HG03045 (cell line): ENCODE measurements around the gene KRTAP3-3.
"Not testable (repeated sequence)": the region's sequence is repeated elsewhere in the genome, so short reads cannot be mapped to it uniquely, and the experiment has no call there.

Experiments used
- ATAC-seq: cut with Tn5 transposase; IDR thresholded peaks from one replicate; pipeline ENCODE4 v1.9.1; 2021; ENCODE audit warnings: mild to moderate bottlenecking, moderate library complexity; ENCODE audit not compliant: unreplicated experiment

Gene KRTAP3-3

GRCh38 chr17:41008811-41009210 is 14.8 kb upstream of the KRTAP3-3 start, which contains the start of gene KRTAP3-1:
Gene KRTAP3-1 (minus strand): TSS chr17:41009128. CDS start chr17:41009074, 54 bp downstream.
- no peak for ATAC-seq

GRCh38 chr17:41004397-41004796 is 10.4 kb upstream of the KRTAP3-3 start:
- no peak for ATAC-seq

DNA sequence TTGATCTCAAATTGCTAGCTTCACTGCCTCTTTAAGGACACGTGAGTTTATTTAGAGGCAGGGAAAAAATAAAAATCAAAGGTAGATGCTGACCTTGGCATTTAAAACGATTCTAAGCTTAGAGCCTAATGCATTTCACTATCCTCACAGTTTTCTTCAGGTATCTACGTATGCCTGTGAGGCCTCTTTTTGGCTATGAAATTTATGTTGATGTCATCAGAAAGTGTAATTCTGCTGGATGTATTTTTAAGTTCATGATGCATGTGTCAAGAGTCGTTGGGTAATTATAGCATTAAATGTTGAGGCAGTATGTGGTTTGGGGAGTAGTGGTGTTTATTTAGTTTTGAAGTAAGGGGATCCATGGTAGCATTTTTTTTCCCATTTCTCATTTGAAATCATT is 10.0 kb upstream of the KRTAP3-3 start:
- no peak for ATAC-seq

DNA sequence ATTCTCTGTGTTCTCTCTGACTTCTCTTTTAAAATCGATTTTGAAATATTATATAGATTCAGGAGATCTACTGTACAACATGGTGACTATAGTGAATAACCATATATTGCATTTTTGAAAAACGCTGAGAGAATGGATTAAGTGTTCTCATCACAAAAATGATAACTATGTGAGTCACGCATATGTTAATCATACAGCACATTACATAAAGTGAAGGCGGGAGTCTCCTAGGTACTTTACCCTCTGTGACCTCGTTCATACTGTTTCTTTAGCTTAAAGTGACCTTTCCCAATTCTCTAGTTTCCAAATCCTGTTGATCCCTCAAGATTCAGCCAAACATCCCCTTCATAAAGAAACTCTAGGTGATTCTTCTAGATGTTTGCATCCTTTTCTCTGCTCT is 8.8 kb upstream of the KRTAP3-3 start:
- ATAC-seq: no peak

GRCh38 chr17:41001795-41002194 is 7.8 kb upstream of the KRTAP3-3 start:
- no peak for ATAC-seq

DNA sequence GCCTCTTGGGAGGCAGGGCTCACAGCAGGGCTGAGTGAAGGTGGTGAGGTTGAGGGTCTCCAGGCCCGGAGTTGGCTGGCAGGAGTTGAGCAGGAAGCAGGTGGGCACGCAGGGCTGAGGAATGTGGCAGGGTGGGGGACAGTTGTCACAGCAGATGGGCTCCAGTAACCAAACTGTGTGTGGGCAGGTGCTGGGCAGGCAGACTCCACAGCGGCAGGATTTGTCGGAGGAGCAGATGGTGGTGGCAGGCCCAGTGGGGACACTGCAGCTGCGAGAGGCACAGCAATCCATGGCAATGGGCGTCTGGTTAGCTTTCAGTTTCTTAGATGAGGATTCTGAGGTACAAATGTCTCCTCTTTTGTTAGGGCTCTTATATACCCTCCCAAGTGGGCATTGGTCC is 5.6 kb upstream of the KRTAP3-3 start, which contains the start of gene KRTAP3-2:
TSS of gene KRTAP3-2 (minus strand) at position 344 of the 400 bp plus-strand sequence. CDS start at position 291, 53 bp downstream.
- not testable (repeated sequence) for ATAC-seq

DNA sequence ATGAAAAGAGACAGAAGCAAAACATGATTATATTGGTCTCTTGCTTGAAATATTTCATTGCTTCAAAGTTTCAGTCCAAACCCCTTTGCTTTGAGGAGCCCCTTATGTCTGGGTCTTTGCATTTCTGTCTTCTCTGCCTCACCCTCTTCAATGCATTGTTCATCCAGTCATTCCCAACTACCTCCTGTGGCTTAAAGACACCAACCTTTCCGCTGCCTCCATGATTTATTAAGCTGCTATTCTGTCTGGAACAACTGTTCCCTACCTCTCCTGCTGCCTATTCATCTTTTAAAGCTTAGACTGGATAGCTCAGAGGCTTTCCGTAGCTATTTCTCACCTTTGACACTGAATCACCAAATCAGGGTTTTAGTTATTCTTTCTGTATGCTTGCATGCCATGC is 3.4 kb upstream of the KRTAP3-3 start:
- no peak for ATAC-seq

DNA sequence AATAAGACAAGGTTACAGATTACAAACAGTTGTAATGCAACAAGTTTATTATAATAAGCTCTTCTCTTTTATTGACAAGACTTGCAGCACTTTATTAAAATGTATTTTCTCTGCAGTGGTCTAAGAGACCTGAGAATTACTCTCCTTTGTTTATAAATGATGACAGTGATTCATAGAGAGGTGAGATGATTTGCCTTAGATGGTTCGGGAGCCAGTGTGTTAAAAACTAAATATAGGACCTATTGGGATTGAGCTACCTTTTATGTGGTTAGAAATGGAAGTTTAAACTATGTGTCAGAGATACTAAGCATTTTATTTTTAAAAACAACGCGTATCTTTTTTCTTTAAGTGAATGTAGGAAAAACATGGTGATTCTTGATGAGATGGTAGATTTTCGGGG is 2.9 kb upstream of the KRTAP3-3 start:
- ATAC-seq: no peak

GRCh38 chr17:40995116-40995515 is 1.2 kb upstream of the KRTAP3-3 start:
- ATAC-seq: no peak

DNA sequence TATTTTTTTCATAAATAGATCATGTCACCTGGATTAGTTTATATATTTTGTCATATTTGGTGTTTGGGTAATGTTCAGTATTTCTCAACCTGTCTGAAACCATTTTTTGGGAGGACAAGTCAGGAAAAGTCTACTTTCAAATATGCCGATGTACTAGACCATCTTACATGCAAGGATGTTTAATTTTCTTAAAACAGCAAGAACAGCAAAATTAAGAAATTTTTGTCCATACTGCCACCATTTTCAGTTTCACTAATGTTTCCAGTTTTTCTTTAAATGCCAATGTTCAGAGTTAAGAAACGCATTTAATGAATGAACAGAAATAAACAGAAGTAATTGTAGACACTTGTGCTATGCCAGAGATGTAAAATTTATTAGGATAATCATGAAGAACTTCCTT is 880 bp downstream of the KRTAP3-3 start:
- no peak for ATAC-seq

- no peak for ATAC-seq
Observed at GRCh38 chr17:40992666-40993065, 1.3 kb downstream of the KRTAP3-3 start.

- no peak for ATAC-seq
Observed at GRCh38 chr17:40986920-40987319, 7.0 kb downstream of the KRTAP3-3 start.

DNA sequence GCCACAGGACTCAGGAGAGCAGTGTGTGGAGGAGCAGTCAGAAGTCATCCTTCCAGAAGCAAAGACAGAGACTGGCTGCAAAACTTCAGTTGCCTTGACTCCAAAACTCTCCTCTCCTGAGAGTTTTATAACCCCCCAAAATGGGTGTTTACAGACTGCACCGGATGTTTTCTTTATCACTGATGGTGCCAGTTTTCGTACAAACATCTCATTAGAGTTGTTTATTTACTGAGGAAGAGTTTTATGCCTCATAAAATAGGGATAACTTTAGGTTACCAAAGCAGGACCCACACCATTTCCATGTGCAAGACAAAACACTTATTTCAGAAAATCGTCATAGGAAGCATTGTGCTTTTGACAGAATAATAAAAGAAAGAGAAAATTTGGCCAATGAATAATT is 9.7 kb downstream of the KRTAP3-3 start, which contains the start of gene KRT40:
TSS of gene KRT40 (minus strand) at position 101 of the 400 bp plus-strand sequence. CDS start at position 48, 53 bp downstream.
- ATAC-seq: no peak

DNA sequence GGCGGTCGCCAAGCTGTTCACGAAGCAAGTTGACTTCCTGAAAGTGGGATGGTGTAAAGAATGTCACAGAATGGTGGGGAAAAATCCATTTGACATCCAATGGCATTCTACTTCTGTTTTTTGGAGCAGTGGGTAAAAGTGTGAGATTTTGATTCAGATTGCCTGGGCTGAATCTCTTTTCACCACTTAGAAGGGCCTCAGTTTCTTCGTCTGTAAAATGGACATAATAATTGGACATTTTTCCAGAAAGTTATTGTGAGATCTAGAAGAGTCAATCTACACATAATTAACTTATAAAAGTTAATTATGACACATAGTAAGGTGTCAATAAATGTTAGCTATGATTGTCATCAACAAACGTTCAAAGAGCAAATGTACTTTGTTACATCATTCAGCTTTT is 12.8 kb downstream of the KRTAP3-3 start:
- ATAC-seq: no peak

DNA sequence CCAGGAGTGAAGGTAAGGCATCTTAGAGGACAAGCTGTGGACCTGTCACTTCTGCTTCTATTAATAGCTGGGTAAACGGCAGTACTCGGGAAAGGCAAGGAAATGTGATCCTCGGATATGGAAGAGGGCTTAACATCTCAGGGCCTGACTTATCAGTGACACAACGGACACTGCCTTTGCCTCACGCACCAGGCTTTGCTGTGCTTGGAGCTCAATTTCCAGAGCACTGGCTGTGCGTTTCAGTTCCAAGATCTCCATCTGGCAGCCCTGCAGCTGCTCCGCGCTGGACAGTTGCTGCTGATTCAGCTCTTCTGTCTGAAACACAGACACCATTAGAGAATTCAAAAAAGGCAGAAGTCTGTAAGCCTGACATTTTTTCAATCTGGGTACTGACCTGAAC is 13.4 kb downstream of the KRTAP3-3 start:
- ATAC-seq: no peak

GRCh38 chr17:40980117-40980516 is 13.8 kb downstream of the KRTAP3-3 start:
- no peak for ATAC-seq

DNA sequence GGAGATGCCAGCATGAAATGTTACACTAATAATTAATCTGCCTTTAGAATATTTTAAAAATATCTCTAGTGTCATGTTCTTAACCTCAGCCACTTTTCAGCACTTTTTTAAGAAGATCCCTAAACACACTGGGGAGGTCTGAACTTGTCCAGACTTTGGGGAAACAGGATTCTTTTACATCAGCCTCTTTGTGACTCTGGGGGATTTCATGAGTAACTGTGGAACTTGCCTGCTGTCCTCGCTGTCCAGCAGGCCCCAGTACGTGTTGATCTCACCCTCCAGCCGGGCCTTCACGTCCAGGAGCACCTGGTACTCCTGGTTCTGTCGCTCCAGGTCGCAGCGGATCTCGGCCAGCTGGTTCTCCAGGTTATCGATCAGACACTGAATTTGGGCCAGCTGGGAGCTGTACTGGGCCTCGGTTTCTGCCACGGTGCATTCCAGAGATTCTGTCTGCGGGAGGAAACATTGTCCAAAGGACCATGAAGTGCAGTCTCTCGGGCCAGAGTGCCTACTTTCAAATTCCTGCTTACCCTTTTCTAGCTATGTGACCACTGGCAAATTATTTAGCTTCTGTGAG is 15.3 kb downstream of the KRTAP3-3 start:
- no peak for ATAC-seq

DNA sequence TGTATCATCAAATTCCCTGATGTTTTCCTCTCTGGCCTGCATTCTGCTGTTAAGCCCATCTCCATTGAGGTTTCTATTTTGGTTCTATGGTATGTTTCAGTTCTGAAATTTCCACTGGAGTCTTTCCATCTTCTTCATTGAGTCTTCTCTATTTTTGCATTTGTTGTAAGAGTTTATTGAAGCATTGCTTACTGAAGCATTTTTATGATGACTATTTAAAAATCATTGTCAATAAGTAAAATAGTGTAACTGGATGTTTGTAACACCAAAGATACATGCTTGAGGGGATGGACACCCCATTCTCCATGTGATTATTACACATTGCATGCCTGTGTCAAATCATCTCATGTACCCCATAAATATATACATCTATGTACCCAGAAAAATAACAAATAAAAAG is 18.4 kb downstream of the KRTAP3-3 start:
- no peak for ATAC-seq

DNA sequence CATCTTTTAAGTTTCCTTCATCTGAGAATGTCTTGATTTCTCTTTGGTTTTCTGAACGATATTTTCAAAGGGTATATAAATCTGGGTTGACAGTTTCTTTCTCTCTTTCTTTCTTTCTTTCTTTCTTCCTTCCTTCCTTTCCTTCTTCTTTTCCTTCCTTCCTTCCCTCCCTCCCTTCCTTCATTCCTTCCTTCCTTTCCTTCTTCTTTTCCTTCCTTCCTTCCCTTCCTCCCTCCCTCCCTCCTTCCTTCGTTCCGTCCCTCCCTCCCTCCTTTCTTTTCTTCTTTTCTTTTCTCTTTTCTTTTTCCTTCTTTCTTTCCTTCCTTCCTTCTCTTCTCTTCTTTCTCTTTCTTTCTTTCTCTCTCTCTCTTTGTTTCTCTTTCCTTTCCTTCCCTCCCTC is 19.6 kb downstream of the KRTAP3-3 start:
- ATAC-seq: no peak

- no peak for ATAC-seq
Observed at GRCh38 chr17:40967582-40967981, 26.4 kb downstream of the KRTAP3-3 start.

DNA sequence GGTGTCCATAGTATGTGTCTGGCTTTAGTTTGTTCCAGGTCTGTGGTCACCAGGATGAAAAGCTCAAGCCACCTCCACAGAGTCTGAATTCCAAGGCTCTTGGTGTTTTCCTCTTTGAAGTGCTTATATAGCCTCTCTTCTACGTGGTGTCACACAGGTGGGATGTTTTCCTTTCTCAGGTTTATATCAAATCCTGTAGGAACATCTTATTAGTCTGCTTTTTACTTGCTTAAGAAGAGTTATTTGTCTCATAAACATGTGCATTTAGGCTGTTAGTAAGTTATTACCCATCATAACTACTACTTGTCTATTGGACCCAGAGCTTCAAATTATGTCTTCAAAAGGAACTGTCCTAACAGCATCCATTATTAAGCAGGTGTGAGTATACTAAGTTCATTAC is 27.1 kb downstream of the KRTAP3-3 start, which contains the start of gene KRT39:
TSS of gene KRT39 (minus strand) at position 101 of the 400 bp plus-strand sequence. CDS start at position 9, 92 bp downstream.
- no peak for ATAC-seq

DNA sequence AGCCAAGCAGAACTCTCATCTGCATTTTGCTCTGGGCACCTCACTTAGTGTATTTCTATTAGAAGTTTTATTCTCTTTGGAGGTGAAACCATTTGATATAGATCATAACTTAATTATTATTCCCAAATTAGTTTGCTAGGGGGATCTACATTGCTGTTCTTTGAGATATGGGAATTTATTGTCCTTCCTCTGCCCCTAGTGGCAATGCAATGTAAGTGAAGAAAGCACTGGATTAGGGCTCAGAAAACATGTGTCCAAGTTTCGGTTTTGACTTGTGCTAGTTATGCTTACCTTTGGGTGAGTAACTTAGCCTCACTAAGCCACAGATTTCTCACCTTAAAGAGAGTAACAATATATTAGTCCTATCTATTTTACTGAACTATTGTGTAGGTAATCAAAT is 30.1 kb downstream of the KRTAP3-3 start:
- no peak for ATAC-seq

DNA sequence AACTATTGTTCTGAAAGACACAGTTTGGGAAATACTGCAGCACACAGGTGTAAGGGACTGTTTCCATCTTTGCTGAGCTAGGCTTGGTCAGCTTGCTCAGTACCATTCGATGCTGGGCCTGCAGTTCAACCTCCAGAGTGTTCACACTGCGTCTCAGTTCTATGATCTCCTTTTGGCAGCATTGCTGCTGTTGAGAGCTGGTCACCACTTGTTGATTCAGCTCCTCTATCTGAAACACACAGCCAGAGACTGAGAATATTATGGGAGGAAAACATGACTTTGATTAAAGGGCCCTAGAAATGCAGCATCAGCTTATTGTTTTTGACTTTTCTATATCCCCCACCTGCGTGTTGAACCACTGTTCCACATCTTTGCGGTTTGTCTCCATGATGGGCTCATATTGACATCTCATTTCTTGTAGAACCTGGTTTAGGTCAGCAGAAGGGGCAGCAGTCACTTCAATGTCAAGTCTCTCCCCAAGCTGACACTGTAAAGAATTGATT is 31.9 kb downstream of the KRTAP3-3 start:
- ATAC-seq: no peak
